Caki2 (cell line): Measurements from ENCODE around the gene MAPK8IP3. TPM values are rescaled to one million over a fixed set of nuclear protein-coding genes. Genes with fewer than 3 reads are reported as not detected.
"Not testable (repeated sequence)": the region's sequence is repeated elsewhere in the genome, so short reads cannot be mapped to it uniquely, and the experiment has no call there.

Experiments
- DNase-seq: peaks from one replicate; pipeline ENCODE4 v3.0.0-alpha.2; 2015; ENCODE audit warnings: low read depth
- in situ Hi-C: cut with HindIII; loops from 2 replicates; pipeline ENCODE4 v1.10.0; 2016; ENCODE audit warnings: low sequenced_read_pairs, low pct_unique_long_range_greater_than_20kb, mixed read lengths
- total RNA-seq: library from RNA; depleted of rRNA; stranded (reverse); fragments of >200 nt; shearing (Covaris generic); gene quantifications from 2 replicates; pipeline ENCODE4 v1.2.3, GENCODE V29; 2014; ENCODE audit warnings: low replicate concordance

Gene MAPK8IP3
- total RNA-seq, 1 experiment from 2014 or later, result 13.8 TPM

DNA sequence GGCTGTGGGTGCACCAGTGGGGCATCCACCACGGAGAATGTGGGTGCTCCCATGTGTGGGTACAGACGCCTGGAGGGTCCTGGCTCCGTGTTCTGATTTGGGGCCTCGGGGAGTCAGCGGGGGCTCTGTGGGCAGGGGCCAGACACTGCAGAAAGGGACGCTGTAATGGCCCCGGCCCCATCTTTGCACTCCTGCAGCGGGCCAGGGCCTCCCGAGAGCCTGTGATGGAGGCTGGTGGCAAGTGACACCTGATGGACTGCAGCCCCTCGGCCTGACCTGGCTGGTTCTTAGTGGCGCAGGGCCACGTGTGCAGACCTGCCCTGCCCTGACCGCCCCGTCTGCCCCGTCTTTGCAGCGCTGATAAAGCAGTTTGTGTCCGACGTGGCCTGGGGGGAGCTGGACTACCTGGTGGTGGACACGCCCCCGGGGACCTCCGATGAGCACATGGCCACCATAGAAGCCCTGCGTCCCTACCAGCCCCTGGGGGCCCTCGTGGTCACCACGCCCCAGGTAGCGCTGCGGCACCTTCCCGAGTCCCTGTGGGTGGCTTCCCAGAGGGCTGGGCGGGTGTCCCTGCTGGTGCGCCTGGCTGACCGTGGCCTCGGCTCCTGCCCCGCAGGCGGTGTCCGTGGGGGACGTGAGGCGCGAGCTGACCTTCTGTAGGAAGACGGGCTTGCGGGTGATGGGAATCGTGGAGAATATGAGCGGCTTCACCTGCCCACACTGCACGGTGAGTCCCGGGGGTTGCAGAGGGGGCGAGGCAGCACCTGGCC lies 81.5 kb downstream of the MAPK8IP3 start:
- no peak for DNase-seq

GRCh38 chr16:1788095-1788707 lies 82.2 kb downstream of the MAPK8IP3 start:
- no peak for DNase-seq
- in situ Hi-C loops, result no loop called here

More for the DNA sequence above, 81.5 kb downstream of the MAPK8IP3 start:
- in situ Hi-C loops, result no loop called here

- in situ Hi-C loops, result no loop called here
- DNase-seq, result no peak
These were observed 82.7 kb downstream of the MAPK8IP3 start for GRCh38 chr16:1788708-1789100.

- DNase-seq, result no peak
- in situ Hi-C loops, result no loop called here
These were observed 83.6 kb downstream of the MAPK8IP3 start for GRCh38 chr16:1789643-1790045.

- in situ Hi-C loops, result no loop called here
- DNase-seq, result no peak
These were observed 84.2 kb downstream of the MAPK8IP3 start for GRCh38 chr16:1790261-1790610.

- in situ Hi-C loops, result no loop called here
- DNase-seq, result no peak
These were observed 84.7 kb downstream of the MAPK8IP3 start for GRCh38 chr16:1790611-1791255.

- DNase-seq, result no peak
- in situ Hi-C loops, result no loop called here
These were observed 85.4 kb downstream of the MAPK8IP3 start for GRCh38 chr16:1791256-1791942.

GRCh38 chr16:1791943-1792812 lies 86.2 kb downstream of the MAPK8IP3 start:
- DNase-seq, result no peak
- in situ Hi-C loops, result no loop called here

- in situ Hi-C loops, result no loop called here
- DNase-seq, result no peak
These were observed 87.0 kb downstream of the MAPK8IP3 start for GRCh38 chr16:1792836-1793577.

DNA sequence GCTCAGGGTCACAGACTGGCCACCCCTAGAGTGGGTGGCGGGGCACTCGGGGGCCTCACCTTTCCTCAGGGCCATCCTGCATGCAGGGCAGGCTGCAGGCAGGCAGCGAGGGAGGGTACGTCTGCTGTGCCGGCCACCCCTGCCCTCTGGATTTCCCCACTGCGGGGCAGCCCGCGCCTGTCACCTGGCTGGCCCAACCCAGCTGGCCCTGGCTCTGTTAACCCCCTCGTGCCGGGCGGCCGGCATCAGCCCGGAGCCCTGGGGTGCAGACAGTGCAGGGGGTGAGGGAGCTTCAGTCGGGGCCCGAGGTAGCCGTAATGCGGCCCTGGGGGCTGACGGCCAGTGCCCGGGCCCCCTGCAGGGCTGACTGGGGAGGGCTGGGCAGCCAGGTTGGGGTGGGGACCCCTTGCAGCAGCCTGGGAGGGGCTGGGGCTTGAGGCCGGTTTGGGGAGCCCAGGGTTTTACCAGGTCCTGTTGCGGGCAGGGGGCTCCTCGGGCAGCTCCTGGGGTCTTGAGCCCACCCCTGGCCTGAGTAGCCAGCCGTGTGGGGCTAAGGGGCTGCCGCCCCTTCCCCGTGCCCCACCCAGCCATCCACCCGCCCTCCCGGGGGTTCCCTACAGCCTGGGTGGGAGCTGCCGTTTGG lies 87.7 kb downstream of the MAPK8IP3 start, which contains the start of gene IGFALS:
IGFALS (minus strand) TSS at position 128 of the 643 bp plus-strand sequence; CDS start at position 75, 53 bp downstream.
- no peak for DNase-seq
- in situ Hi-C loops, result no loop called here

DNA sequence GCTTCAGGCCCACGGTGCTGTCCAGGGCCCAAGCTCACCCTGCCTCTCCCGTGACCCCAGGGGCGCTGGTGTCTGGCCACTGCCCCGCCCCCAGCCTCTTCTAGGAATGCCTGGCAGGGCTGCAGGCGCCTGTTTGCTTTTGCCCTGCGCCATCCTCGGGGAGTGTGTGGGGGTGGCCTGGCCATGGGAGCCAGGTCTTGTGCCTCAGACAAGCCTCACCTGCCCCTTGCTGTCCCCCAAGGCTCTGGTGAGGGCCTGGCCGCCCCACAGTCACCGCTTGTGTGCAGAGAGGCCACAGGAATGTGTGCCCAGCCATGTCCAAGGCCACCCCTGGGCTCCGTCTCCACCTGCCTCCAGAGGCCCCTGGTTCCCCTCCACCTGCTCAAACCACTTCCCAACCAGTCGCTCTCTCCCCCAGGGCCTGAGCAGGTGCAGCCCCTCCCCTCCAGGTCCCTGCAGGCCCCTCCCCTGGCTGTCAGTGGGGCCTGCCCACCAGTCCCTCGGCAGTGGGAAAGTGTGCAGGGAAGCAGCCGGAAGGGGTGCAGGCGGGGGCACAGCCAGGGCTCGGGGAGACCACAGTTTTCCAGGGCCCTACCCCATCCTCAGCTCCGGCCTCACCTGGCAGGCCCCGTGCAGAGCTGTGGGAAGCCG lies 88.4 kb downstream of the MAPK8IP3 start:
- in situ Hi-C loops, result no loop called here
- DNase-seq, result no peak

DNA sequence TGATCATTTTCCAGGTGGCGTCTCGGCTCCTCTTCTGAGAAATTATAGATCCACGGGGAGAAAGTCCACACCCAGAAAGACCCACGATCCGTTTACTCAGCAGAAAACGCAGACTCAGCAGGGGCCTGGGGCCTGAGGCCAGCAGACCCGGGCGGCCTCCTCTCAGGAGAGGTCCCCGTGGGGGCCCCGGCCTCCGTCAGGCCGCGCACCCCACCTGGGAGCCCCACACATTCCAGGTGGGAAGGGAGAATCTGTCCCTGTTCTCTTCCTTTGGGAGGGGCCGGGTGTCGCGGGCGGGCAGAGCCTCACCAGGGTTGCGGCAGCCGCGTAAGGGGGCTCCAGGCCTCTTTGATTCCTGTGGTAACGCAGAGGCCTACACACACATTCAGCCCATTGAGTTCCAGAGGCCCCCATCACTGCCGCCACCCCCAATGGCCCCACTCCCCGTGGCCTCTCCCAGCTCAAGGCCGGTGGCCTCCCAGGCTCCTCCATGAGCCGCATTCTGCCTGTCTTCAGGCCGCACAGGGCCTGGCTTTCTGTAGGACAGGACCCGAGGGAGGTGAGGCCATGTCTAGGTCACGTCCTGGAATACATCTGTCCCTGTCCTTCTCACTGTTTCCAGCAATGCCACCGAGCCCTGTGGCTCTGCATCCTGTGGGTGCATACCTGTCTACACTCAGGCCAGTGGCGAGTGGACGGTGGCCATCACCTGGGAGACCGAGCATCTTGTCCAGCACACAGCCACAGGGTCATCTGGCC lies 89.1 kb downstream of the MAPK8IP3 start:
- no peak for DNase-seq
- in situ Hi-C loops, result no loop called here

- DNase-seq, in situ Hi-C loops: not testable (repeated sequence)
These were observed 93.3 kb downstream of the MAPK8IP3 start for GRCh38 chr16:1799263-1799662.

- in situ Hi-C loops, result no loop called here
- no peak for DNase-seq
These were observed 94.7 kb downstream of the MAPK8IP3 start for GRCh38 chr16:1800701-1801100.

DNA sequence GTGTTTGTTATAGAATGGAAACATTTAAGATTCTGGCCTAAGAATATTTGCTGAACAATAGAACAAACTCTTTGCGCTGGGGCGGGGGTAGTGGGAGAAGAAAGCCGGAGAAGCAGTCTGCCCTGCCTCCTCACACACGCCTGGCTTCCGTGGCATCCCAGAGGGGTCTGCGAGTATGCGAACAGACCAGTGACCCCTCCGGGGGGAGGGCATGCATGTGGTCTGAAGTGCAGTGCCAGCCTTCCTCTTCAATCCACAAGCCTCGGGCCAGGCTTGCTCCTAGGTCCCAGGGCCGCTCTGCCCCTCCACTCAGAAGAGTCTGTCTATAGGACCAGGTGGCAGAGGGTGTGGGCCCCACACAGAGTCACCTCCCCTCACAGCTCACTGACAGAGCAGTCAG lies 101.6 kb downstream of the MAPK8IP3 start:
- in situ Hi-C loops, result no loop called here
- no peak for DNase-seq

GRCh38 chr16:1808691-1809090 lies 102.7 kb downstream of the MAPK8IP3 start:
- no peak for DNase-seq
- in situ Hi-C loops, result no loop called here
